Tibial artery (tissue), 4 donors: ENCODE data around the gene CYRIA.

ENCODE experiments used
- DNase-seq, 2 donors: peaks; one replicate each; pipeline ENCODE4 v3.0.0-alpha.2; 2019
- H3K27ac ChIP-seq, 2 donors: fragments of 200-600 bp; sonication (generic) in 1 of 2; 1 replicate in 1 of 2; 2 replicates in 1 of 2; pipeline ENCODE4 v1.5.1; 2018 to 2019; ENCODE audit warnings: mild to moderate bottlenecking in 1 of 2
- H3K27me3 ChIP-seq, 2 donors: fragments of 200-600 bp; sonication (generic) in 1 of 2; one replicate each; pipeline versions ENCODE4 v1.5.1 to v1.6.0; 2016 to 2019
- H3K36me3 ChIP-seq, 3 donors: fragments of 200-600 bp; sonication (generic) in 2 of 3; one replicate each; pipeline ENCODE4 v1.5.1; 2016 to 2019; ENCODE audit warnings: mild to moderate bottlenecking in 2 of 3
- H3K4me1 ChIP-seq, 4 donors: fragments of 200-600 bp; sonication (generic) in 2 of 4; 1 replicate in 3 of 4; 2 replicates in 1 of 4; pipeline ENCODE4 v1.5.1; 2016 to 2019
- H3K4me3 ChIP-seq, 2 donors: fragments of 200-600 bp; sonication (generic) in 1 of 2; 1 replicate in 1 of 2; 2 replicates in 1 of 2; pipeline ENCODE4 v1.5.1; 2018 to 2019; ENCODE audit warnings: mild to moderate bottlenecking in 2 of 2
- H3K9me3 ChIP-seq, 3 donors: fragments of 200-600 bp; sonication (generic) in 1 of 3; one replicate each; pipeline ENCODE4 v1.5.1; 2016 to 2019
- CTCF ChIP-seq, 2 experiments: fragments of 200-600 bp in 1 of 2; fragments of 450-650 bp in 1 of 2; IDR thresholded peaks; one replicate each; pipeline ENCODE4 v1.5.1; 2017 to 2019; ENCODE audit warnings: antibody characterized with exemption in 2 of 2, mild to moderate bottlenecking in 1 of 2, moderate library complexity in 1 of 2
- intact Hi-C: fragments of 100-400 bp; cut with DNase I; formaldehyde crosslinking; loops from one replicate; pipeline ENCODE4 v1.15.0; 2023; ENCODE audit warnings: low total_unique reads

Gene CYRIA

DNA sequence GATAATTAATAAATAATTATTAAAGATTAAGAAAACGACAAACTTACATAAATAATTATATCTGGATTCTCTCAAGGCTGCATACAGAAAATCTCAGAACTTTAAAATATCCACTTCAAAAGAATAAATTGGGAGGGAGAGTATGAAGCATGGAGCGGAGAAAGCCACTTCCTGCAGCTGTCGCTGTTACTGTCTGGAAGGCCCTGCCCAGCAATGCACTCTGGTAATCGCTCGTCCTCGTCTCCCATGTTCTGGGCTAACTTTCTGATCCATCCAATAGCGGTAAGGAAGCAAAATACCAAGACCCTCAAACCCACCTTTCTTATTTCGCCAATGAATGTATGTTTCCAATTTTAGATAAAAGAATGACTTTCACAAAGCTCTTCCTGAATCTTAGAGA, 26.7 kb downstream of the CYRIA start:
- no peak overlapping the region for H3K27ac ChIP-seq
- intact Hi-C loops, result no loop called here
- no peak for TF ChIP-seq CTCF (IDR thresholded peaks at IDR 0.05)

GRCh38 chr2:16637304-16637703, 28.3 kb downstream of the CYRIA start:
- peaks cover 0 to 3% of the 10 kb centered on the region in 2 donors for H3K27me3 ChIP-seq
- H3K36me3 ChIP-seq, result no peaks in the 10 kb centered on the region
- no peaks in the 10 kb centered on the region for H3K9me3 ChIP-seq
- H3K27ac ChIP-seq, result no peak overlapping the region
- intact Hi-C loops, result no loop called here
- no peak for DNase-seq
- TF ChIP-seq CTCF (IDR thresholded peaks at IDR 0.05), result no peak
- no peak overlapping the region for H3K4me3 ChIP-seq
- peaks cover 0 to 5% (median 0%) of the 10 kb centered on the region in 4 donors for H3K4me1 ChIP-seq

More for the DNA sequence above, 26.7 kb downstream of the CYRIA start:
- Histone ChIP-seq H3K4me1 (peaks cover 0 to 5% (median 0%) of the 10 kb centered on the region in 4 donors), H3K36me3 (no peaks in the 10 kb centered on the region), H3K4me3 (no peak overlapping the region), H3K9me3 (no peaks in the 10 kb centered on the region), H3K27me3 (no peaks in the 10 kb centered on the region)
- DNase-seq, result no peak

DNA sequence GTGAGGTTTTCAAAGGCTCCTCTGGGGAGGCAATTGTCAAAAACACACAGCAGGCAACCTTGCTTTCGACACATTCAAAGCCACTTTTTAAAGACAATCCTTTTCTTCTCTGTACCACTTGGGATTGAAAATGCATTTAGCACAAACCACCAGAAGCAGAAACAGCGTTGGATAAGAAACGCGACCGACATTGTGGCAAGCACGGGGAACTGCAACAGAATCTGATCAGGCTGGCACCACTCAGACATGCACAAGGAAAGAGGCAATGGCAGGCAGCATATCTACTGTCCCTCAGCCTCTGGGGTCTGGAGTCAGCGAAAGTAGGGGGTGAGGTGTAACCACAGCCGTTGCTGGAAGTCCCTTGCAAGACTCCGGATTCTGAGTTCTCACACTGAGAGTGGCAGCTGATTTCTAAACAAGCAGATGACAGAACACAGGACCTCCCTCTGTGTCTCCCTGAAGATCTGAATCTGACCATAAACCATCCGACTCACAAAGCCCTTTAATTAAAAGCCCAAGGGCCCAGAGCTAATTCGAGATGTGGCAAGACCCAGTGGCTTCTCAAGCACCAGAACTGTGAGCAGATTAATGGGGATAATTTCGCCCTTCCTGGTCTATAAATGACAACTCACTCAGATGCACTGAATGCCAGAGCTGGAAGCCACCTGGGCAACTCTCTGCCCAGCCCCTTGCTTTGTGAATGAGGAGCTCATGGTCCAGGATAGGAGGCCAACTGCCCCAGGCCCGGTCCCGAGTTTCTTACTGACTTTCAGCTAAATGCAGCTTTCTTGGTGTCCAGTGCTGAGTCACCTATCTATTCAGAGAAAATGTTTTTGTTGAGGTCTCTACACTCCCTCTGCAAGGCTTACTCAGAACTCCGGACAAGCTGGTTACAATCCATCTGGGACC, 29.6 kb downstream of the CYRIA start:
- H3K4me1 ChIP-seq, result peaks cover 0 to 5% (median 0%) of the 10 kb centered on the region in 4 donors
- intact Hi-C loops, result no loop called here
- no peak for DNase-seq
- H3K9me3 ChIP-seq, result no peaks in the 10 kb centered on the region
- no peak overlapping the region for H3K27ac ChIP-seq
- no peaks in the 10 kb centered on the region for H3K36me3 ChIP-seq
- TF ChIP-seq CTCF (IDR thresholded peaks at IDR 0.05), result no peak
- peaks cover 0 to 3% of the 10 kb centered on the region in 2 donors for H3K27me3 ChIP-seq
- H3K4me3 ChIP-seq, result no peak overlapping the region

DNA sequence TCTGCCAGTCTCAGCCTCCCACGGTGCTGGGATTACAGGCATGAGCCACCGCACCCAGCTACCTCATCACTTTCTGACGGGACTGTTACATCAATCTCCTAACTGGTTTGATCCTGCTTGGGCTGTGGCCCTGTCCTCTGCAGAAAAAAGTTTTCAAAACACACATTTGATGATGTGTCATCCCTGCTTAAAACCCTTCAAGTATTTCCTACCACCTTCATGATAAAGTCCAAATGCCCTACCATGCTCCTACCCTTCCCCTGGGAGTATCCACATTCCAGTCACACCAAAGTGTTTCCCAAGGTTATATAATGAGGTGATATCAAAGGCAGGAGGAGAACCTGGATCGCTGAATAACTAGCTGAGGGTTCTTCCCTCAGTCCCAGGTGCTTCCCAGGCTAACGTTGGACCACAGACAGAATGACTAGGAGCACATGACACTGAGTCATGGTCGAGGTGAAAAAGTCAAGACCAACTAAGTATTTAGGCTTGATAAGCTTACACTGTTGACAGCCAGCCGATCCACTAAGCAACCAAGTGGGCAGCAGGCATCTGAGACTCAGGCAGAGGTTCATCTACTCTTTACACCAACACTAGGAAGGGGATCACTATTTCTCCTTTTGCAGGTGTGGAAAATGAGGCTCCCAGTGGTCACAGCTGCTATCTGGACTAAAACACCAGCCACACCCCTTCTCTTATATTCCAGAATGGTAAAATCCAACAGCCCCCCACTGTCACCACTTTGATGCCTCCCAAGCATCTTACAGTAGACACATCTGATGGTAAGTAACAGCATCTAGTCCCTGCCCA, 31.8 kb downstream of the CYRIA start:
- TF ChIP-seq CTCF (IDR thresholded peaks at IDR 0.05), result no peak
- Histone ChIP-seq H3K27ac (no peak overlapping the region), H3K4me1 (peaks cover 0 to 7% (median 0%) of the 10 kb centered on the region in 4 donors), H3K36me3 (no peaks in the 10 kb centered on the region), H3K9me3 (no peaks in the 10 kb centered on the region), H3K27me3 (peaks cover 0 to 3% of the 10 kb centered on the region in 2 donors), H3K4me3 (no peak overlapping the region)
- intact Hi-C loops, result no loop called here
- DNase-seq, result no peak

GRCh38 chr2:16632598-16632997, 33.0 kb downstream of the CYRIA start:
- Histone ChIP-seq H3K36me3 (no peaks in the 10 kb centered on the region), H3K27me3 (peaks cover 0 to 3% of the 10 kb centered on the region in 2 donors), H3K9me3 (no peaks in the 10 kb centered on the region), H3K4me1 (peaks cover 0 to 7% (median 0%) of the 10 kb centered on the region in 4 donors), H3K4me3 (no peak overlapping the region), H3K27ac (no peak overlapping the region)
- no peak for TF ChIP-seq CTCF (IDR thresholded peaks at IDR 0.05)
- intact Hi-C loops, result no loop called here
- DNase-seq, result no peak
